HCT116 (cell line): ENCODE measurements around the gene SLC4A9. TPM values are rescaled to one million over a fixed set of nuclear protein-coding genes. Genes with fewer than 3 reads are reported as not detected.

Experiments used
- ATAC-seq: fragments of 200-7000 bp; cut with Tn5 transposase; 2 replicates; pipeline ENCODE4 v1.9.1; 2020; ENCODE audit warnings: mild to moderate bottlenecking, moderate library complexity
- BruUV-seq: library from RNA; stranded (reverse); fragments of 400-500 nt; replicated peaks from 2 replicates; lab custom pipeline; 2021; lab: Mats Ljungman, UMichigan
- CTCF ChIA-PET: fragments of 300-600 bp; sonication (Branson Sonifier 250); formaldehyde crosslinking; loops from one replicate; lab custom pipeline; 2021; ENCODE audit warnings: antibody characterized with exemption; lab: Charles Lee
- POLR2A ChIA-PET: fragments of 300-600, 350-600 bp; sonication (Branson Sonifier 250); formaldehyde crosslinking; loops from one replicate; lab custom pipeline; 2021; ENCODE audit warnings: antibody characterized with exemption; lab: Charles Lee
- RAD21 ChIA-PET, 2 experiments: fragments of 300-600 bp; sonication (Branson Sonifier 250); formaldehyde crosslinking; loops; one replicate each; lab custom pipeline; 2023; ENCODE audit warnings: low total read pairs in 2 of 2; ENCODE audit not compliant: uncharacterized antibody in 2 of 2, unreplicated experiment in 2 of 2, low non-redundant PET in 1 of 2; lab: Charles Lee
- DNase-seq: peaks from one replicate; pipeline ENCODE4 v3.0.0-alpha.2; 2010; ENCODE audit warnings: low read depth, low spot score
- H2AFZ ChIP-seq: fragments of 200-600 bp; shearing (Covaris generic), sonication (generic); 2 replicates; pipeline ENCODE4 v1.6.1; 2017; ENCODE audit warnings: low read depth, mixed run types, mixed read lengths, antibody characterized with exemption, low read length; ENCODE audit not compliant: poor library complexity, severe bottlenecking
- H3K27ac ChIP-seq: 2 replicates; pipeline ENCODE4 v1.5.1; 2012; ENCODE audit warnings: low read depth, low read length
- H3K27me3 ChIP-seq: fragments of 200-600 bp; sonication (generic); 2 replicates; pipeline ENCODE4 v1.6.1; 2016; ENCODE audit warnings: mixed run types, low read length, mixed read lengths; ENCODE audit not compliant: insufficient read depth
- H3K36me3 ChIP-seq, 2 experiments: fragments of 200-500 bp in 1 of 2; fragments of 200-600 bp in 1 of 2; sonication (Bioruptor generic) in 1 of 2; sonication (generic) in 1 of 2; 2 replicates each; pipeline versions ENCODE4 v1.5.1 to v1.6.1; 2014 to 2016; ENCODE audit warnings: low read length in 2 of 2, inconsistent platforms in 1 of 2, mixed read lengths in 1 of 2, mixed run types in 1 of 2; ENCODE audit not compliant: insufficient read depth in 2 of 2, control insufficient read depth in 1 of 2
- H3K4me1 ChIP-seq, 2 experiments: fragments of 200-600 bp in 1 of 2; sonication (generic) in 1 of 2; 2 replicates each; pipeline versions ENCODE4 v1.5.1 to v1.6.1; 2012 to 2017; ENCODE audit warnings: low read length in 2 of 2, inconsistent platforms in 1 of 2, mild to moderate bottlenecking in 1 of 2, mixed read lengths in 1 of 2, mixed run types in 1 of 2, moderate library complexity in 1 of 2; ENCODE audit not compliant: insufficient read depth in 2 of 2, control insufficient read depth in 1 of 2
- H3K4me2 ChIP-seq: fragments of 200-600 bp; sonication (generic); 2 replicates; pipeline ENCODE4 v1.6.1; 2017; ENCODE audit warnings: mixed run types, low read length, mixed read lengths
- H3K4me3 ChIP-seq, 2 experiments: fragments of 200-600 bp in 1 of 2; sonication (generic) in 1 of 2; replicated peaks in 1 of 2; 2 replicates each; pipeline ENCODE4 v1.5.1; 2011 to 2016; ENCODE audit warnings: low read length in 2 of 2, control low read depth in 1 of 2, low read depth in 1 of 2, mild to moderate bottlenecking in 1 of 2, mixed read lengths in 1 of 2, mixed run types in 1 of 2
- H3K79me2 ChIP-seq: fragments of 200-600 bp; sonication (generic); 2 replicates; pipeline ENCODE4 v1.6.1; 2017; ENCODE audit warnings: mild to moderate bottlenecking, mixed run types, low read length, moderate library complexity, mixed read lengths; ENCODE audit not compliant: insufficient read depth
- H3K9ac ChIP-seq: fragments of 200-600 bp; sonication (generic); 2 replicates; pipeline ENCODE4 v1.6.1; 2016; ENCODE audit warnings: low read length, mixed read lengths
- H3K9me2 ChIP-seq: fragments of 200-600 bp; sonication (generic), shearing (Covaris generic); 2 replicates; pipeline ENCODE4 v1.6.1; 2017; ENCODE audit warnings: mixed run types, mild to moderate bottlenecking, moderate library complexity; ENCODE audit not compliant: insufficient read depth
- H3K9me3 ChIP-seq, 2 experiments: fragments of 200-500 bp in 1 of 2; fragments of 200-600 bp in 1 of 2; sonication (Bioruptor generic) in 1 of 2; sonication (generic) in 1 of 2; 2 replicates each; pipeline ENCODE4 v1.6.1; 2014 to 2017; ENCODE audit warnings: low read length in 2 of 2, mixed read lengths in 2 of 2, inconsistent platforms in 1 of 2, low read depth in 1 of 2, mild to moderate bottlenecking in 1 of 2, mixed run types in 1 of 2, moderate library complexity in 1 of 2; ENCODE audit not compliant: control insufficient read depth in 1 of 2, insufficient read depth in 1 of 2
- H4K20me1 ChIP-seq: fragments of 200-600 bp; sonication (generic), shearing (Covaris generic); 2 replicates; pipeline ENCODE4 v1.6.1; 2017; ENCODE audit warnings: mixed run types, mild to moderate bottlenecking, moderate library complexity; ENCODE audit not compliant: insufficient read depth
- CBX3 ChIP-seq: IDR thresholded peaks from 2 replicates; pipeline ENCODE4 v1.6.1; 2012; ENCODE audit warnings: low read depth
- CEBPB ChIP-seq: IDR thresholded peaks from 2 replicates; pipeline ENCODE4 v1.6.1; 2012; ENCODE audit warnings: low read depth
- ELF1 ChIP-seq: IDR thresholded peaks from 2 replicates; pipeline ENCODE4 v1.6.1; 2012; ENCODE audit warnings: low read depth, borderline replicate concordance
- EZH2 ChIP-seq: fragments of 200-600 bp; sonication (generic); IDR thresholded peaks from 2 replicates; pipeline ENCODE4 v1.6.1; 2017; ENCODE audit warnings: antibody characterized with exemption, mixed run types
- FOSL1 ChIP-seq: IDR thresholded peaks from 2 replicates; pipeline ENCODE4 v1.6.1; 2012; ENCODE audit warnings: low read depth
- JUND ChIP-seq: IDR thresholded peaks from 2 replicates; pipeline ENCODE4 v1.6.1; 2012
- POLR2AphosphoS5 ChIP-seq: IDR thresholded peaks from 2 replicates; pipeline ENCODE4 v1.6.1; 2011; ENCODE audit warnings: mild to moderate bottlenecking, low read depth, low read length, moderate library complexity
- SIN3A ChIP-seq: IDR thresholded peaks from 2 replicates; pipeline ENCODE4 v1.6.1; 2012; ENCODE audit warnings: low read depth
- SP1 ChIP-seq: IDR thresholded peaks from 2 replicates; pipeline ENCODE4 v1.6.1; 2012; ENCODE audit warnings: low read depth
- SRF ChIP-seq: IDR thresholded peaks from 2 replicates; pipeline ENCODE4 v1.6.1; 2012; ENCODE audit warnings: low read depth
- YY1 ChIP-seq: IDR thresholded peaks from 2 replicates; pipeline ENCODE4 v1.6.1; 2011; ENCODE audit warnings: low read length, low read depth, moderate library complexity, mild to moderate bottlenecking; ENCODE audit not compliant: insufficient replicate concordance; ENCODE audit errors: extremely low read depth
- intact Hi-C: fragments of 100-400 bp; cut with micrococcal nuclease; formaldehyde crosslinking; loops from 2 replicates; pipeline ENCODE4 v1.10.0; 2022
- total RNA-seq: library from RNA; stranded (reverse); gene quantifications from one replicate; pipeline ENCODE4 v1.2.1, GENCODE V29; 2021; ENCODE audit not compliant: unreplicated experiment
- TF ChIP-seq, protein P1 (sequence below), 3 experiments: fragments of 200-600 bp in 1 of 3; sonication (generic) in 1 of 3; IDR thresholded peaks in 2 of 3; conservative IDR thresholded peaks in 1 of 3; 2 replicates each; pipeline ENCODE4 v1.5.1; 2012 to 2017; ENCODE audit warnings: low read depth in 2 of 3, low read length in 2 of 3, antibody characterized with exemption in 1 of 3, borderline replicate concordance in 1 of 3, control low read depth in 1 of 3, mild to moderate bottlenecking in 1 of 3, mixed read lengths in 1 of 3, mixed run types in 1 of 3, moderate library complexity in 1 of 3; ENCODE audit not compliant: insufficient read depth in 1 of 3
- TF ChIP-seq, protein P2 (sequence below): IDR thresholded peaks from 2 replicates; pipeline ENCODE4 v1.6.1; 2012

Gene SLC4A9
- total RNA-seq, 1 experiment from 2014 or later, result 0.49 TPM

DNA sequence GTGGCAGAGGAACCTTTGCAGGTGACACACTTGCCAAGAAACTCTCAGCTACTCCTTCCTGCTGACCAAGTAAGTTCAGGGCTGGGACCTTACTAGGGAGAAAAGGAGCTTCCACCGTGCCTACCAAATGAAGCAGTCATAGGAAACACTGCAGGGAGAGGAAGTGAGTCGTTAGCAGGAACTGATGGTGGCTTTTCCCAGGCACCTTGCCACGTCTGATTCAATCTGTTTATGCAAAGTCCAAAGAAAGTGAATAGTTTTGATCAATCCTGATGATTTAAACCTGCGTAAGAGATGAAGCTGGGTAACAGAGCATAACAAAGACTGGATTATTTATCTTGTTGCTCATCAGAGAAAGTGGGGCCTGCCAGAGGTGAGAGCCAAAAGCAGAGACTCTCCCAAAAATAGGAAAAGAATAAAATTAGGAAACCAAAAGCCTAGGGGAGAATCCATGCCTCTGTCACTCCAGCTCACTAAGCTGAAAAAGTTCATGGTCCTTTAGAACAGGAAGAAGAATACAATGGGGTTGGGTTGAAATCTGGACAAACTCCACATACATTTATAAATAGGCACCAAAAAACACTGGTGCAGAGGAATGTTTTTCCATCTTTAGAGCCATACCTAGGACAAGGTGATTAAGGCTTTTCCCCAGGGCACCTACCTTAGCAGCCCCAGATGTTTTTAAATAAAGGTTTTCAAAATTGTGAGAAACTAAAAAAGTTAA is 47.8 kb upstream of the SLC4A9 start:
- no peaks in the 10 kb centered on the region for H3K9me3 ChIP-seq
- RAD21 ChIA-PET, result no interaction called here
- no peak overlapping the region for H3K4me3 ChIP-seq
- intact Hi-C loops, result no loop called here
- TF ChIP-seq POLR2AphosphoS5 (no peak), CBX3 (no peak), FOSL1 (no peak), JUND (0 out of 2 replicates have a peak, but pooled peaks have one; percentile 15), SP1 (peak; percentile 47; the same call in 1 of the 2 replicates), CEBPB (no peak), EZH2 (no peak), SIN3A (no peak), YY1 (no peak), ELF1 (no peak), SRF (0 out of 2 replicates have a peak, but pooled peaks have one; percentile 33)
- TF ChIP-seq, protein P1, sequence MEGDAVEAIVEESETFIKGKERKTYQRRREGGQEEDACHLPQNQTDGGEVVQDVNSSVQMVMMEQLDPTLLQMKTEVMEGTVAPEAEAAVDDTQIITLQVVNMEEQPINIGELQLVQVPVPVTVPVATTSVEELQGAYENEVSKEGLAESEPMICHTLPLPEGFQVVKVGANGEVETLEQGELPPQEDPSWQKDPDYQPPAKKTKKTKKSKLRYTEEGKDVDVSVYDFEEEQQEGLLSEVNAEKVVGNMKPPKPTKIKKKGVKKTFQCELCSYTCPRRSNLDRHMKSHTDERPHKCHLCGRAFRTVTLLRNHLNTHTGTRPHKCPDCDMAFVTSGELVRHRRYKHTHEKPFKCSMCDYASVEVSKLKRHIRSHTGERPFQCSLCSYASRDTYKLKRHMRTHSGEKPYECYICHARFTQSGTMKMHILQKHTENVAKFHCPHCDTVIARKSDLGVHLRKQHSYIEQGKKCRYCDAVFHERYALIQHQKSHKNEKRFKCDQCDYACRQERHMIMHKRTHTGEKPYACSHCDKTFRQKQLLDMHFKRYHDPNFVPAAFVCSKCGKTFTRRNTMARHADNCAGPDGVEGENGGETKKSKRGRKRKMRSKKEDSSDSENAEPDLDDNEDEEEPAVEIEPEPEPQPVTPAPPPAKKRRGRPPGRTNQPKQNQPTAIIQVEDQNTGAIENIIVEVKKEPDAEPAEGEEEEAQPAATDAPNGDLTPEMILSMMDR (IDR thresholded peaks at IDR 0.05 in 2 of 3, conservative IDR thresholded peaks at IDR 0.05 in 1 of 3; ENCODE audit: borderline replicate concordance in 1 of 3, insufficient read depth in 1 of 3, low read depth in 2 of 3, low read length in 2 of 3), result no peak
- TF ChIP-seq, protein P2, sequence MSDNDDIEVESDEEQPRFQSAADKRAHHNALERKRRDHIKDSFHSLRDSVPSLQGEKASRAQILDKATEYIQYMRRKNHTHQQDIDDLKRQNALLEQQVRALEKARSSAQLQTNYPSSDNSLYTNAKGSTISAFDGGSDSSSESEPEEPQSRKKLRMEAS, result no peak
- TF ChIP-seq, all 23 proteins: peak for 3
- H3K4me1 ChIP-seq, result peaks cover 3 to 24% of the 10 kb centered on the region in 2 experiments; a peak in 3 of 4 replicates
- no peaks in the 10 kb centered on the region for H3K9me2 ChIP-seq
- no peaks in the 10 kb centered on the region for H3K79me2 ChIP-seq
- H3K9ac ChIP-seq, result peak overlapping the region; percentile 13; the same call in 1 of the 2 replicates
- no TSS peak for BruUV-seq
- peak overlapping the region; percentile 96 for H2AFZ ChIP-seq
- no peaks in the 10 kb centered on the region for H3K36me3 ChIP-seq
- no peak overlapping the region for H3K27ac ChIP-seq
- peak overlapping the region; percentile 48 for H3K4me2 ChIP-seq
- ChIA-PET POLR2A (interaction anchor here (0.6 kb wide), 1 partner anchor 25 kb away, joined by 3 read pairs; no protein-coding TSS in a partner anchor), CTCF (interaction anchor here (1.4 kb wide), 1 partner anchor 33 kb away, joined by 4 read pairs; no protein-coding TSS in a partner anchor)
- H4K20me1 ChIP-seq, result no peaks in the 10 kb centered on the region
- DNase-seq, result no peak
- ATAC-seq, result peak; percentile 41; the same call in 1 of the 2 replicates
- no peaks in the 10 kb centered on the region for H3K27me3 ChIP-seq
